ENCODE data around the gene RPN2.

Gene RPN2

DNA sequence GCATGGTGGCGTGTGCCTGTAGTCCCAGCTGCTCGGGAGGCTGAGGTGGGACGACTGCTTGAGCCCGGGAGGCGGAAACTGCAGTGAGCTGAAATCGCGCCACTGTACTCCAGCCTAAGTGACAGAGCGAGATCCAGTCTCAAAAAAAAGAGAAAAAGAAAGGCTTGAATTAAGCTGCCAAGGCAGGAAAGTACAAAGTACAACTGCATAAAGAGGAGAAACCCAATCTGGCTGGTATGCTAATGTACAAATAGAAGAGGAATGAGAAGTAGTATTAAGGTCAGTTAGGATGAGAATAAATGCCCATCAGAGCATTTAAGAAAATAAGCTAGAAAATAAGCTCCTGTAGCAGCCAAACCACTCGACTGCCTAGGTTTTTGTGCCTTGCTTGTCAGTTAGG is 23.1 kb upstream of the RPN2 start:
- Histone ChIP-seq H3K9me3 (ENCODE audit: control insufficient read depth, low read depth, low read length) (no peaks in the 10 kb centered on the region), H3K4me3 (ENCODE audit: low read length) (no peak overlapping the region), H3K4me1 (ENCODE audit: control insufficient read depth, low read depth, low read length) (no peaks in the 10 kb centered on the region), H3K27me3 (ENCODE audit: control insufficient read depth, insufficient read depth, low read length) (no peaks in the 10 kb centered on the region), H3K27ac (ENCODE audit: low read length) (no peak overlapping the region), H3K9ac (ENCODE audit: low read length) (no peak overlapping the region), H3K36me3 (ENCODE audit: control insufficient read depth, low read depth, low read length) (no peaks in the 10 kb centered on the region)

- no peaks in the 10 kb centered on the region for H3K36me3 ChIP-seq (ENCODE audit: control insufficient read depth, low read depth, low read length)
- H3K9me3 ChIP-seq (ENCODE audit: control insufficient read depth, low read depth, low read length) = no peaks in the 10 kb centered on the region
- H3K27me3 ChIP-seq (ENCODE audit: control insufficient read depth, insufficient read depth, low read length) = no peaks in the 10 kb centered on the region
- no peak overlapping the region for H3K27ac ChIP-seq (ENCODE audit: low read length)
- no peak overlapping the region for H3K4me3 ChIP-seq (ENCODE audit: low read length)
- H3K9ac ChIP-seq (ENCODE audit: low read length) = no peak overlapping the region
- H3K4me1 ChIP-seq (ENCODE audit: control insufficient read depth, low read depth, low read length) = no peaks in the 10 kb centered on the region
These were observed 20.9 kb upstream of the RPN2 start for GRCh38 chr20:37158248-37158647.

DNA sequence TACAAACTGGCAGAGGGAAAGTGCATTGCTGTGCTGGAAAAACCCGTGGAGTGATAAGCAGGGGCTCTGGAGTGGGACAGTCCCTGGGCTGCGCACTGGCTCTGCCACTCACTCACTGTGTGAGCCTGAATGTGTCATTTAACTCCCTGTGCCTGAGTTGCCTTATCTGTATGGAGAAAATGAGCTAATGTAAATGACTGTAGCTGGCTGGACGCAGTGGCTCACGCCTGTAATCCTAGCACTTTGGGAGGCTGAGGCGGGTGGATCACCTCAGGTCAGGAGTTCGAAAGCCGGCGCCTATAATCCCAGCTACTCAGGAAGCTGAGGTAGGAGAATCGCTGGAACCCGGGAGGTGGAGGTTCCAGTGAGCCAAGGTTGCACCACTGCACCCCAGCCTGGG is 18.4 kb upstream of the RPN2 start:
- Histone ChIP-seq H3K9me3 (ENCODE audit: control insufficient read depth, low read depth, low read length) (no peaks in the 10 kb centered on the region), H3K4me1 (ENCODE audit: control insufficient read depth, low read depth, low read length) (no peaks in the 10 kb centered on the region), H3K27ac (ENCODE audit: low read length) (no peak overlapping the region)

GRCh38 chr20:37161830-37162549 is 17.1 kb upstream of the RPN2 start:
- no peak overlapping the region for H3K4me3 ChIP-seq (ENCODE audit: low read length)
- no peaks in the 10 kb centered on the region for H3K27me3 ChIP-seq (ENCODE audit: control insufficient read depth, insufficient read depth, low read length)
- H3K36me3 ChIP-seq (ENCODE audit: control insufficient read depth, low read depth, low read length) = no peaks in the 10 kb centered on the region
- no peak overlapping the region for H3K9ac ChIP-seq (ENCODE audit: low read length)
- no peaks in the 10 kb centered on the region for H3K9me3 ChIP-seq (ENCODE audit: control insufficient read depth, low read depth, low read length)
- no peaks in the 10 kb centered on the region for H3K4me1 ChIP-seq (ENCODE audit: control insufficient read depth, low read depth, low read length)
- H3K27ac ChIP-seq (ENCODE audit: low read length) = no peak overlapping the region

More for the DNA sequence above, 18.4 kb upstream of the RPN2 start:
- Histone ChIP-seq H3K36me3 (ENCODE audit: control insufficient read depth, low read depth, low read length) (no peaks in the 10 kb centered on the region), H3K4me3 (ENCODE audit: low read length) (no peak overlapping the region), H3K27me3 (ENCODE audit: control insufficient read depth, insufficient read depth, low read length) (no peaks in the 10 kb centered on the region), H3K9ac (ENCODE audit: low read length) (no peak overlapping the region)

- H3K36me3 ChIP-seq (ENCODE audit: control insufficient read depth, low read depth, low read length) = no peaks in the 10 kb centered on the region
- H3K27ac ChIP-seq (ENCODE audit: low read length) = no peak overlapping the region
- H3K4me3 ChIP-seq (ENCODE audit: low read length) = no peak overlapping the region
- no peaks in the 10 kb centered on the region for H3K4me1 ChIP-seq (ENCODE audit: control insufficient read depth, low read depth, low read length)
- H3K9ac ChIP-seq (ENCODE audit: low read length) = no peak overlapping the region
- H3K27me3 ChIP-seq (ENCODE audit: control insufficient read depth, insufficient read depth, low read length) = no peaks in the 10 kb centered on the region
- H3K9me3 ChIP-seq (ENCODE audit: control insufficient read depth, low read depth, low read length) = no peaks in the 10 kb centered on the region
These were observed 16.5 kb upstream of the RPN2 start for GRCh38 chr20:37162646-37163045.

DNA sequence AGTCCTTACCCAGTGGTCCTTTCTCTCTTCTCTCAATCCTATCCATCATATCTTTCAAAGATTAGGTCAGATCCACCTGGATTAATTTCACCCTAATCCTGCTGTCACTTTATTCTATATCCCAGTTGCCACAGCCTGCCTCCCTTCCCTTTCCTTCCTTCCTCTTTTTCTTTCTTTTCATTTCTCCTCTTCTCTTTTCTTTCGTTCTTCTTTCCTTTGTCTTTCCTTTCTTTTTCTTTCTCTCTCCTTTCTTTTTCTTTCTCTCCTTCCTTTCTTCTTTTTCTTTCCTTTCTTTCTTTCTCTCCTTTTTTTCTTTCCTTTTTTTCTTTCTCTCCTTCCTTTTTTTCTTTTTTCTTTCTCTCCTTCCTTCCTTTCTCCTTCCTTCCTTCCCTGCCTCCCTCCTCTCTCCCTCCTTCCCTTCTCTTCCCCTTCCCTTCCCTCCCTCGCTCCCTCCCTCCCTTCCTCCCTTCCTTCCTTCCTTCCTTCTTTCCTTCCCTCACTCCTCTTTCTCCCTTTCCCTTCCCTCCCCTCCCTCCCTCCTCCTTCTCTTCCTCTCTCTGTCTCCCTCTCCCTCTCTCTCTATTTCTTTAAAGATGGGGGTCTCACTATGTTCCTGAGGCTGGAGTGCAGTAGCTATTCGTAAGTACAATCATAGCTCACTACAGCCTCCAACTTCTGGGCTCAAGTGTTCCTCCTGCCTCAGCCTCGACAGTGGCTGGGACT is 15.1 kb upstream of the RPN2 start:
- Histone ChIP-seq H3K9me3 (ENCODE audit: control insufficient read depth, low read depth, low read length) (no peaks in the 10 kb centered on the region), H3K9ac (ENCODE audit: low read length) (no peak overlapping the region), H3K4me1 (ENCODE audit: control insufficient read depth, low read depth, low read length) (no peaks in the 10 kb centered on the region), H3K27me3 (ENCODE audit: control insufficient read depth, insufficient read depth, low read length) (no peaks in the 10 kb centered on the region), H3K27ac (ENCODE audit: low read length) (no peak overlapping the region), H3K36me3 (ENCODE audit: control insufficient read depth, low read depth, low read length) (no peaks in the 10 kb centered on the region), H3K4me3 (ENCODE audit: low read length) (no peak overlapping the region)

- H3K9me3 ChIP-seq (ENCODE audit: control insufficient read depth, low read depth, low read length) = no peaks in the 10 kb centered on the region
- no peak overlapping the region for H3K27ac ChIP-seq (ENCODE audit: low read length)
- no peaks in the 10 kb centered on the region for H3K27me3 ChIP-seq (ENCODE audit: control insufficient read depth, insufficient read depth, low read length)
- no peaks in the 10 kb centered on the region for H3K4me1 ChIP-seq (ENCODE audit: control insufficient read depth, low read depth, low read length)
- H3K4me3 ChIP-seq (ENCODE audit: low read length) = no peak overlapping the region
- H3K9ac ChIP-seq (ENCODE audit: low read length) = no peak overlapping the region
- H3K36me3 ChIP-seq (ENCODE audit: control insufficient read depth, low read depth, low read length) = no peaks in the 10 kb centered on the region
These were observed 14.1 kb upstream of the RPN2 start for GRCh38 chr20:37165031-37165430.

DNA sequence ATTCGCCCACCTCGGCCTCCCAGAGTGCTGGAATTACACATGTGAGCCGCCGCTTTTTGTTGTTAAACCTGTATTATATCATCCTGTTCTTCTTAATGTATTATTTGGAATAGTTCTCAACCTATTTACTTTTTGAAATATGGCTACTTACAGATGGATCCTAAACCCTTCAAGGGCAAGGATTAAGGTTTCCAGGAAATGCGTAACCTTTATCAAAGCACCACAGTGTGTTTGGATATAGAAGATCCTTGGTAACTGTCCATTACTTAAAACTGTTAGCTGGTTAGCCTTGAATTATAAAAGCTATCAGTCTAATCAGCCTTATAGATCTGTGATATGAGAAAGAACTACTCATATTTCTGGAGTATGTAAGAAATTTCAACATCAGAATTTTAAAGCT is 12.3 kb upstream of the RPN2 start:
- no peak overlapping the region for H3K4me3 ChIP-seq (ENCODE audit: low read length)
- H3K9ac ChIP-seq (ENCODE audit: low read length) = no peak overlapping the region
- H3K27ac ChIP-seq (ENCODE audit: low read length) = no peak overlapping the region
- H3K27me3 ChIP-seq (ENCODE audit: control insufficient read depth, insufficient read depth, low read length) = no peaks in the 10 kb centered on the region
- H3K9me3 ChIP-seq (ENCODE audit: control insufficient read depth, low read depth, low read length) = no peaks in the 10 kb centered on the region
- no peaks in the 10 kb centered on the region for H3K36me3 ChIP-seq (ENCODE audit: control insufficient read depth, low read depth, low read length)
- no peaks in the 10 kb centered on the region for H3K4me1 ChIP-seq (ENCODE audit: control insufficient read depth, low read depth, low read length)

- Histone ChIP-seq H3K9ac (ENCODE audit: low read length) (no peak overlapping the region), H3K27ac (ENCODE audit: low read length) (no peak overlapping the region), H3K9me3 (ENCODE audit: control insufficient read depth, low read depth, low read length) (no peaks in the 10 kb centered on the region), H3K4me1 (ENCODE audit: control insufficient read depth, low read depth, low read length) (no peaks in the 10 kb centered on the region), H3K27me3 (ENCODE audit: control insufficient read depth, insufficient read depth, low read length) (no peaks in the 10 kb centered on the region), H3K36me3 (ENCODE audit: control insufficient read depth, low read depth, low read length) (no peaks in the 10 kb centered on the region), H3K4me3 (ENCODE audit: low read length) (no peak overlapping the region)
These were observed 6.3 kb upstream of the RPN2 start for GRCh38 chr20:37172836-37173235.

DNA sequence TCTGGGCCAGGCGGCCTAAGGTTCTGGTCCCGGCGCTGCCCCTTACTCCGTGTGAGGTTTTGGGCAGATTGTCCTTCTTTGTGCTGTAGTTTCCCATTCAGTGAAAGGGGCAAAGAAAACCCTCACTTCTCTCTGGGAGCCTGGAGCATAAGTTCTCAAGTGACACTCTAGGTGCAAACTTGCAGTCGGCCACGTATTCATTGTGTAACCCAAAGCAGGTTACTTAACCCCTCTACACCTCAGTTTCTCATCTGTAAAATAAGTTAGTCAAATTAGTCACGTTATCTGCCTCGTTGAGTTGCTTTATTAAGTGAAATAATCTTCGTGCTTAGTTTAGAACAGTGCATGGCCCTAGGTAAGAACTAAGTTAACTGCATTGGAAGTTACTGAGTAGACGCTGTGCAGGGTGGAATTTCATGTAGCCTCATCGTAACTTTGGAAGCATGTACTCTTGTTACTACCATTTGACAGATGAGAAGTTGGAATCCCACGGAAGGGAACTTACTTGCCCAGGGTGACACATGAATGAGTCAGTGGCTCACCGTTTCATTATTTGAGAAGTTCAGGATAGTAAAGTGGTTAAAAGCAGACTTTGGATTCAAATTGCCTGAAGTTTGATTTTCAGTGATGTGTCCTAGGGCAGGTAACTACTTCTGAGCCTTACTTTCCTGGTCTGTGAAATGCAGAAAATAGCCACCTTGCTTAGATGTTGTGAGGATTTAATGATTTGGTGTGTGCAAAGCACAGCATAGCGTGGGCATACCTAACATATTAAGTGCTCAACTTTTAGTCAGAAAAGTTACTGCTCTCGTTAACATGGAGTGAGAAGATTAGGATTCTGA is 774 bp downstream of the RPN2 start:
- H3K9me3 ChIP-seq (ENCODE audit: control insufficient read depth, low read depth, low read length) = no peaks in the 10 kb centered on the region
- peak overlapping the region; percentile 96 for H3K9ac ChIP-seq (ENCODE audit: low read length)
- peak overlapping the region; percentile 97 for H3K4me3 ChIP-seq (ENCODE audit: low read length)
- H3K36me3 ChIP-seq (ENCODE audit: control insufficient read depth, low read depth, low read length) = peaks cover 16% of the 10 kb centered on the region
- no peaks in the 10 kb centered on the region for H3K27me3 ChIP-seq (ENCODE audit: control insufficient read depth, insufficient read depth, low read length)
- H3K27ac ChIP-seq (ENCODE audit: low read length) = peak overlapping the region; percentile 95
- H3K4me1 ChIP-seq (ENCODE audit: control insufficient read depth, low read depth, low read length) = no peaks in the 10 kb centered on the region

GRCh38 chr20:37185686-37186085 is 6.6 kb downstream of the RPN2 start:
- H3K4me1 ChIP-seq (ENCODE audit: control insufficient read depth, low read depth, low read length) = no peaks in the 10 kb centered on the region
- no peak overlapping the region for H3K9ac ChIP-seq (ENCODE audit: low read length)
- H3K9me3 ChIP-seq (ENCODE audit: control insufficient read depth, low read depth, low read length) = no peaks in the 10 kb centered on the region
- H3K4me3 ChIP-seq (ENCODE audit: low read length) = no peak overlapping the region
- H3K36me3 ChIP-seq (ENCODE audit: control insufficient read depth, low read depth, low read length) = peaks cover 62% of the 10 kb centered on the region
- no peaks in the 10 kb centered on the region for H3K27me3 ChIP-seq (ENCODE audit: control insufficient read depth, insufficient read depth, low read length)
- H3K27ac ChIP-seq (ENCODE audit: low read length) = no peak overlapping the region
